ENCODE measurements around the gene STX19.
"Not testable (repeated sequence)": the region's sequence is repeated elsewhere in the genome, so short reads cannot be mapped to it uniquely, and the experiment has no call there.

Gene STX19

GRCh38 chr3:93969997-93970396 lies 58.4 kb downstream of the STX19 start:
- DNase-seq, result no peak

GRCh38 chr3:93969443-93969842 lies 59.0 kb downstream of the STX19 start:
- no peak for DNase-seq

- DNase-seq, result not testable (repeated sequence)
Measured at GRCh38 chr3:93965106-93965505, 63.3 kb downstream of the STX19 start.

Measured in NCI-H1694 treated with DMSO at 0.1 percent for 48 hours (cell line).